HG03378 (cell line): ENCODE measurements around the gene HSPH1.
"Not testable (repeated sequence)": the region's sequence is repeated elsewhere in the genome, so short reads cannot be mapped to it uniquely, and the experiment has no call there.

Experiments used
- ATAC-seq: cut with Tn5 transposase; IDR thresholded peaks from one replicate; pipeline ENCODE4 v1.9.1; 2021; ENCODE audit warnings: mild to moderate bottlenecking, moderate library complexity; ENCODE audit not compliant: unreplicated experiment

HSPH1 gene

DNA sequence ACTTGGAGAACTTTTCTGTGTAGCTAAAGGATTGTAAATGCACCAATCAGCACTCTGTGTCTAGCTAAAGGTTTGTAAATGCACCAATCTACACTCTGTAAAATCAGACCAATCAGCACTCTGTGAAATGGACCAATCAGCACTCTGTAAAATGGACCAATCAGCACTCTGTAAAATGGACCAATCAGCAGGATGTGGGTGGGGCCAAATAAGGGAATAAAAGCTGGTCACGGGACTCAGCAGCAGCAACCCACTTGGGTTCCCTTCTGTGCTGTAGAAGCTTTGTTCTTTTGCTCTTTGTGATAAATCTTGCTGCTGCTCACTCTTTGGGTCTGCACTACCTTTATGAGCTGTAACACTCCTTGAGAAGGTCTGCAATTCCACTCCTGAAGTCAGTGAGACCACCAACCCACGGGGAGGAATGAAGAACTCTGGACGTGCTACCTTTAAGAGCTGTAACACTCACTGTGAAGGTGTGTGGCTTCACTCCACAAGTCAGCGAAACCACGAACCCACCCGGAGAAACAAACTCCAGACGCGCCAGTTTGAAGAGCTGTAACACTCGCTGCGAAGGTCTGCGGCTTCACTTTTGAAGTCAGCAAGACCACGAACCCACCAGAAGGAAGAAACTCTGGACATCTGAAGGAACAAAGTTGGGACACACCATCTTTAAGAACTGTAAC, 16.2 kb upstream of the HSPH1 start:
- not testable (repeated sequence) for ATAC-seq

DNA sequence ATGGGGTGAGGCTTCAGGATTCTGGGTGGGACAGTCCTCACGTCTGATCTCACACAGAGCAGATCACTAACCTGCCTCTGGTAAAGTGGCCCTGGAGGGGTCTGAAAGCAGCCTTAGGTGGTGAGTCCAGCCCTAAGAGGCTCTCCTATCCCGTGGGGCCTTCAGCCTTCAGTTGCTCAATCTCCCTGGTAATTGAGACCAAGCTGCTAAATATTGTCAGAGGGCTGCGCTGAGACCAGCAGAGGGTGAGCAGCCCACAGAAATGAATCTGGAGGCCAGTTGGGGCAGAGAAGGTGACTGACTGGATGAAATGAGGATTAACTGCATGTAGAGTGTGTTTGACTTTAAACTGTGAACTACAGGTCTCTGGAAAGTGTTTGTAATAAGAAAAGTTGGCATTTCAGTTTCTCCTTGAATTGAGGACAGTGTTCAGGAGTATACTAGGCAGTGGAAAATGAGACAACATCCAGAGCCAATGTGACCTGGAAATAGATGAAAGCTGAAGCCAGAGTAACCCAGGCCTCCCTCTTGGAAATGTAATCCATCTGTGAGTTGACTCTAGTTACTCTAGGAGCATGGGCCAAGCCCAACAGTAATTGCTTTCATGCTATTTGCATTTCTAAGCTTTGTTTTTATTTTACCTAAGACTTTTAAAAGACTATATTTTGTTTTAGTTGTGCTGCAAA, 14.3 kb upstream of the HSPH1 start:
- no peak for ATAC-seq

DNA sequence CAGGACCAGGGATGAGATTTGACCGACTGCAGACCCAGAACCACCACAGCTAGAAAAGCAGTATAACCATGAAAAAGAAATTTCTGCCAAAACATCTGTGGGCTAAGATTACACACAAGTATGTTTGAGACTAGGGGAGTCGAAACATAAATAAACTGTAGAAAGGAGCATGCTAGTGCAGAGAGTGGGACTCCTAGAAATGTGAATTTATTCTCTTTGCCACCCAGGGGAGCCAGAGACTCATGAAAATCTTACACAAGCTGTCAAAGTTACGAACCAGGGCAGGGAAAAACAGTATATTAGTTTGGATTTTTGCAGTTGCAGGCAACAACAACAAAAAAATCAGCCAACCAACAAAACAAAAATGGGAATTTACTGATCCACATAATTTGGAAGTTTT, 12.3 kb upstream of the HSPH1 start:
- ATAC-seq = no peak

DNA sequence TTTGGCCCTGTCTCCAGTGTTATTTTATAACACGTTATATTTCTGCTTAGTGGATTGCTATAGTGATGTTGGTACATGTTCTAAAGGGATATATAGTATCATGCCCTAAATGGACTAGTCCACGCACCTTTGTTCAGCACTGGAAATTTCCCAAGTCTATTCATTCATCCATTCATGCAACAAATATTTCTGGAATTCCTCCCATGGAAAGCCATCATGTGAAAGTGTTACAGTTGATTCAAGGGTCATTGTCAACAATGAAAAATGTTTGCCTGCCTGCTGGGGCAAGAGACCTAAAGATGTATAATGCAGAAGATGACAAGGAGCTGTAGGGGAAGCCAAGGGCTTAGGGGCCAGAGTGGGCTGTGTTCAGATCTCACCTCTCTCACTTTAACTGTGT, 10.8 kb upstream of the HSPH1 start:
- no peak for ATAC-seq

DNA sequence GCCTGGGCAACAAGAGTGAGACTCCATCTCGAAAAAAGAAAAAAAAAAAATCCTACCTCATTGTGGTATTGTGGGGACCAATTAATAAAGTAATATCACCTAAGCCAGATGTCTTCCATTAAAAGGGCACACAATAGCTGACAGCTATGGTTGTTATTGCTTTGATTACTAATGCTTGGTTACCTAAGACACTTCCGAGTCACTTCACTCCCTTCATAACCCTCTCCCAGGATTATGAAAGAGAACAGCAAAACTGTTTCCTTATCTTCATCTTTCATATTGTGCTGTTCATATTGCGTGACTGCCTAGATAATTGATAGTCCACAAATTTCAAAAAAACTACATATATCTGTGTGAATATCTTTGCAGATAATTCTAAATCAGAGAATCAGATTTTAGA, 10.3 kb upstream of the HSPH1 start:
- no peak for ATAC-seq

DNA sequence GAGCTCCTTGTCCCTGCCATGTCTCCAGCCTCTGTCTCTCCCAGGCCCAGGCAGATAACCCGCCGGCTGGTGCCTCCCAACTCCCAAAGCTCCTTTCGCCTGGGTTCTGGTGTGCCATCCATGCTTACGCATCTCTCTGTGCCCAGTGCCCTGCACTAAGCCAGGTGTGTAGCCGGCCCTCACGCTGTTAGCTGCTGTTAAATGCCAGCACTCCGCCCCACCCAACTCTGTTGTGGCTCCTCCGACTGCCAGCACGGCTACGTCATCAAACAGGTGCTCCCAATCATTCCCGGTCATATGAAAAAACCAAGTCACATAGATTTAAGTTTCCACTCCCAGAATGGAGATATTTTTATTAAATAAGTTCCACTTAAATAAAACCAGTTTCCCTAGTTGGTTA, 7.0 kb upstream of the HSPH1 start:
- ATAC-seq = no peak

DNA sequence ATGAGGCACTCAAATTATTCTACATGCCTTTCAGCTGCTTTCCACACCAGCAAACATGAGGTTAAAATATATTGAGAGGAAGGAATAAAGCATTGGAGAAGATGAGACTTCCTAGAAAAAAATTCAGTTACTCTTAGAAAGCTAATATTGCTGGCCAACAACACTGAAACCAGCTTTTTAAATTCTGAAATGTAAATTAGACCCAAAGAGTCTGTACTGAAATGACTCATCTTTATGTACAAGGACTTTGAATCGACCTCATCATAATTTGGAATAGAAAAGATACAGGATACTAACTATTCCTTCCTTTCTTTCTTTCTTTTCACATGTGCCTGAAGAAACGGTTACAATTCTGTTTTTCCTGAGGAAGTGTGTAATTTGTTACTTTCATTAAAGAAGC, 6.5 kb upstream of the HSPH1 start:
- ATAC-seq = peak; percentile 62

DNA sequence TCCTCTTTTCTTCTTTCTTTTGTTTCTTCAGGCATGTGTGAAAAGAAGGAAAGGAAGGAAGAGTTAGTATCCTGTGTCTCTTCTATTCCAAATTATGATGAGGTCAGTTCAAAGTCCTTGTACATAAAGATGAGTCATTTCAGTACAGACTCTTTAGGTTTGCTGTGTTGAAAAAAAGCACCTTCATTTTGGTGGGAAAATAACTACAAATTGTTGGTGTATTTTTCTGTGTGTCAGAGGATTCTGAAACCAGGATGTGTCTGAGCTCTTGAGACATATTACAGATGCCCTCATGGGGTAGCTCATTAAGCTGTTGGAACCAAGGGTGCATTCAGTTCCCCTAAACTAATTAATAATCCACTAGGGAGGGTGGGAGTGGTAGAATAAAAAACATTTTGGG, 5.8 kb upstream of the HSPH1 start:
- ATAC-seq = peak; percentile 73

DNA sequence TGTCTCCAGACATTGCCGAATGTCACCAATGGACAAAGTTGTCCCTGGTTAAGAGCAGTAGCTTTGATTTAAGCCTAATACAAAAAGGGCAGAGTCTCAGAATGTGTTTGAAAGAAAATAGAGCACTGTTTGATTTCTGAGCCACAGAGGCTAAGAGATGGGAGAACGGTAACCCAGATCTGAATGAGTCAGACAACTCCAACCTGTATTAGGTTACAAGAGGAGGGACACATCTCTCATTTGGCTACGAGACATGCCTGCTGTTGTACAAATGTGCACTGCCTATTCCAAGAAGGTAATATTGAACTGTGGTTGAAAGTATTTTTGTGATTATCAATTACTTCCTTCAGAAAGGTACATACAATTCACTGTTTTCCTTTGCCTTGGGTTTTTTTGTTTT, 4.9 kb upstream of the HSPH1 start:
- no peak for ATAC-seq

DNA sequence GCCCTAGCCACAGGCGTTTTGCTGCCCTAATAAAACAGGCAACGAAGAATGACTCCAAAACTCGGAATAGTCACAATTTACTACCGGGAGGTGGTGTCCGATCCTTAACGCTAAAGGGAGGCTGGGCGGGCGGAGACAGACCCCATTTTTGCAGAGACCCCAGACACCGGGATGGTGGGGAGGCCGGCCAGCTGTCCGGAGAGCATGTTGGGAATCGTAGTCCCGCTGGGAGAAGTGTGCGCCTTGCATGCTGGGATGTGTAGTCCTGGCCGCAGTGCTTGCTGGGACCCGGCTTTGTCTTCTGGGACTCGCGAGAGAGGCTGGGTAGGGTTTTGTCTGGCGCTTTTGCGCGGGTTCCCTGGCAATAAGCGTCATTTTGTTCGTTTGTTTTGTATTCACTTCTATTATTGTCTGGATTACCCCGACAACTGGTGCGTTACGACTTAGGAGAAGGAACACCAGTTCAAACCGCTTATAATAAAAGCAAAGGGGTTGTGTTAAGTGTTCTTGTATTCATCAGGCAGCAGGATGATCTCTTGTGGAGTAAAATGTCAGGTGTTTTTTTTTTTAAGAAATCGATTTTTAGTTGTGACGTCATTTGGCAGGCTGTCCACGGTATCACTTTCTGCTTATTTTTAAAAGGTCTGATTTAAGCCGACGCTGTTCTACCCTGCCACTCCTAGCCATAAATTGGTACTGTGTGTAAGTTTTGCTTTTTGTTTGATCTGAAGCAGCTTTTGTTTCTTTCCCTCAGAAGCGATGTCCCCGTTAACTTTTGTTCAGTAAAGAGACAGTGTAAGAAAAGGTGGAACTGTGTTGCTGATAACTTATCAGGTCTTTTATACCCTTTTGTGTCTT, 676 bp upstream of the HSPH1 start:
- peak; percentile 85 for ATAC-seq

DNA sequence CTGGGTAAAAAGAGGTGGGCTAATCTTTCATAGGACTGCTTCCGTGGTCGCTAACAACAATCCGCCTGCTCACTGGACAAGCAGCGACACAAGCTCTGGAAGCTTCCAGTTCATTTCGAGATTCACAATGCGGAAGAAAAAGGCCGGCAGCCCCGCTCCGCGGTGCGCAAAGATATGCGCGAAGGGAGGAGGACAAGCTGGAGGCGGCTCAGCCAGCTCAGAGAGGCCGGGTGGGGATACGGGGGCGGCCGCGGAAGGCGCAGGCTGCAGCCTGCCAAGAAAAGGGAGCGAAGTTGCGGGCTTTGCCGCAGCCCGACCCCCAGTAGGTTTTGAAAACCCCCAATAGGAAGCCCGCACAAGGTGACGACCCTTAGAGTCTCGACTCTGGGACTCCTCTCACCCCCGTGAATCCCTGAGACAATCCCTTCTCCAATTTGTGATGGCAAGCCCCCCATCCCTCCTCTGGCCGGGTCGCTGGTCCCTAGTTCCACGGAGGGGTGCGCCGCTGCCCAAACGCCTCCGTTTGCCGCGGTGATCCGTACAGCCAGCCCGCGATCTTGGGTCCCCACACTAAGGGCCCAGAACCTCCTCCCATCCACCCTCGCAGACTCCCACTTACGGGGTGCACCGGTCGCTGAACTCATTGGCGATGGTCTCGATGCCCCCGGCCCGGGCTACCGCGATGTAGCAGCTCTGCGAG, 697 bp downstream of the HSPH1 start:
- ATAC-seq = no peak

DNA sequence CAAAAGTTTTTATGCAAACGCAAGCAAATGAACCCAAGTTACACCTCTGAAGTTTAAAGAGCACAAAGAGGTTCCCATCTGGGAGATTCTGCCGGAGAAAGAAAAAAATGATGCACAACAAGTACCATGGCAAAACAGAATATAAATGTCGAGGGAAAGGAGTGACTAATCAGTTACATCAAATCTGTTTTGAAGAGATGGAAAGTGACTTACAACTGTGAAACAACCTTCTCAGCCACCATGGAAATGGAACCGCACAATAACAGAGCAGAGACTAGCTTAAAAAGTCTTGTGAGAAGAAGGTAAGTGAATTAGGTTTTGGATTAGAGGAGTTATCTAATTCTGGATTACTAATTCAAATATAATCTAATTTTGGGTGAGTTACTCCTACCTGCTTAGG, 2.4 kb downstream of the HSPH1 start:
- no peak for ATAC-seq

DNA sequence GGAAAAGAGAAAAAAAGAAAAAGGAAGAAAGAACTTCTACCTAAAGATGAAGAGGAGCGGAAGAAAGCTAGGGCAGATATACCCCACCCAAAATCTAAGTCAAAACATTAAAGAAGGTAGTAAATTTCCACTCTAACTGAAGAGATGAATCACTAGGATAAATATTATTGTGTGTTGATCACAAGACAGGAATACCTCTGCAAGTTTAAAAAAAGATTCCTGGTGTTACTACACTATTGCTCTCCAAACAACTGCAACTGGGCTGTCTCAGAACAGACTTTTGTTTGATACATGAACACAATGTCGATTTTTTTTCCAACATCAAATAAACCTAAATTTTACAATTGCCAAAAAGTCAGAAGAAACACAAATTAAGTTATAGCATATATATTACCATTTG, 6.8 kb downstream of the HSPH1 start:
- ATAC-seq = no peak

DNA sequence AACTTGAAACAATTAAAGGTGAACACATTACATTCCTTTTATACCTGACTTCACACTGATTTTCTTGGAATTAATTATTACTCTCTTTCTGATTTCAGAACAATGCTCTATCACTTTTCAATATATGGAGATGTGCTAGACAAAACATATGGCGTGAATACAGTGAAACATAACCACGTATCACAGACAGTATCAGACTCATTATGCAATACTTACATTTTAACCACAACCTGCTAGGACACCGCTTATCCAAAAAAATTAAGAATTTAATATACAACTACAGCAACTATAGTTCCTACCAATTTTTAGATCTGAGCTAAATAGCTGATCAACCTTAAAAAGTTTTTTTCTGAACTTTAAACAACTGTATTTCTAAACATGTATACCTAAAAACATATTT, 9.9 kb downstream of the HSPH1 start:
- no peak for ATAC-seq

DNA sequence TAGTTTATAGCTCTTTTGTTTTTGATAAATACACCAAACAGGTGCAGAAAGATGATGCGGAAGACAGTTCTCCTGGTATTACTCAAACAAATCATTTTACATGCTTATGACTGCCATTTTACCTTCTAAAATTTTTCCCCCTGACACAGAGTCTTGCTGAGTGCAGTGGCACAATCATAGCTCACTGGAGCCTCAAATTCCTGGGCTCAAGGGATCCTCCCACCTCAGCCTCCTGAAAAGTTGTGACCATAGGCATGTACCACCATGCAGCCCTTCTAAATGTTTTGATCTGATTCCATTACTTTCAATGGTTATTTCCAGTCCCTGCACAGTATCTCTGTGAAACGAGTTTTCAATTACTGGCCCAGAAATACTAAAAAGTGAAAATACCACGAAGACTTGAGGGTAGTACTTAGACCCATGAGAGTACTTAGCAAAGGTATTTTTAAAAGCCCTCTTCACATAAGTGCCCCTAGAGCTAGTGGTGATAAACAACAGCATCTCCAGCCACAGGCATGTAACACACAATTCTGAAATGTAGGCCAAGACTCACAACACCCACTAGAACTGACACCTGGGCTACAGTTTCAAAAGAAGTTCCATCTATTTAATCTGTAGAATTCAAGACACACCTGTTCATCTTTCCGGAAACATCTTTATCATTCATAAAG, 11.3 kb downstream of the HSPH1 start:
- no peak for ATAC-seq

DNA sequence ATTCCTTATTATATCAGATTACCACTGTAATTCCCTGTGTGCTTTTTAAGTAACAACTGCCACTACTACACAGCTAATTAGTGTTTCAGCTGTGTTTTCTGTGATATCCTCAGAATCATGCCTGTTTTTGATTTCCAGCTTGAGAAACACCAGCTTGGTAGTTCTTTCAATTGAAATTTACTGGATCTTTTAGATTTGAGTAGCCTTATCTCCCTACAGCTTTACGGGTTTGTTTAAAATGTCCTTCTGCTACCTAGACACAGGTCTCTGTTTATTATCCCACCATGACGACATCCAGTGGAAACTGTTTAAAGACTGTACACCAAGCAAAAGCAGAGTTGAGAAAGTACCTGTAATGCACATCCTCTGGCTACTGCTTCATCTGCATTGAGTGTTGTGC, 12.1 kb downstream of the HSPH1 start:
- no peak for ATAC-seq

DNA sequence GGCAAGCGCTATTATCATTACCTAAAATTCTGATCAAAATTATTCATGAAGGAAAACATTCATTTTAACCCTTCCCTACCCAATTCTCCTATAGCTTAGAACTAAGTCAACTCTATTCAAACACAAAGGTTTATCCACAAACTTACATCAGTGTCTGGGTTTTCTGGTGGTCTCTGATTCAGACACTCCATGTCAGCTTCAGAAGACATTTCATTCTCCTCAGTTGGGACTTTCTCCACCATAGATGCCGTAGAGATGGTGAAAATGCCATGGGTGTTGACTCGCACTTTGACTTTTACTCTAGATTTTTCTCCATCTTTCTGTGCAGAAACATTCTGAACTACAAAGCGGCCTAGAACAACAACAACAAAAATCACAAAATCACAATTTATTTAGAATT, 16.3 kb downstream of the HSPH1 start:
- ATAC-seq = no peak

DNA sequence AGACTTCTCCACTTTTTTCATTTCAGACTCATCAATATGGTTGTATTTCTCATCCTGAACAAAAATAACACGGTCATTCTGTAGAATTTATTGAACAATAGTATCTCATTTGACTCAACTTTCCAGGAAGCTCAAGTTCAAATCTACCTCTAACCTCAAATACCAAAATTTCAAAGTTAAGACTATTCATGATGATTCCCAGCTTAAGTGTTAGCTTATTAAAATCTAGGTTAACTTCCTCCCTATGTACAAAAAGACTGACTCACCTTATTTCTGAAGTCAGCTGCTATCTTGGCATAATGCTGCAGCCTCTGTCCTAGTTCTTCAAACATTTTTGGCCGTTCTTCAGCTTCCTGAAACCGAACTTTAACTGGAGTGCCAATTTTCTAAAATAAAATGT, 23.2 kb downstream of the HSPH1 start:
- no peak for ATAC-seq

DNA sequence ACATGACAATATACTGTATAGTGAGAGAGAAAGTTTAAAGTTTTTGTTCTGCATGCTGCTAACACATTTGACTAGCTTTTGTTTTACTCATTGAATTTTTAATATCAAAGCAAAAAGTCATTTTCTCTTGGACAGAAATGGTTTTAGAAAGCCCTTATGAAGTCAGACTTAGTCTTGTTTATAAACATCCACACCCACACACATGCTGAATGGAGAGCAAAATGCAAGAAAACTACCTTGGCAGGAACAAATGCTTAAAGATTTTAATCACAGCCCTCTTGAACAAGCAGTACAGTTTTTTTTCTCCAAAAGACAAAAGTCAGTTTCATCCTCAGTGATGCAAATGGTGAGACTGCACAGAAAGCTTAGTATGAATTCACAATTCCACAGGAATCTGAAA, 25.0 kb downstream of the HSPH1 start:
- no peak for ATAC-seq

DNA sequence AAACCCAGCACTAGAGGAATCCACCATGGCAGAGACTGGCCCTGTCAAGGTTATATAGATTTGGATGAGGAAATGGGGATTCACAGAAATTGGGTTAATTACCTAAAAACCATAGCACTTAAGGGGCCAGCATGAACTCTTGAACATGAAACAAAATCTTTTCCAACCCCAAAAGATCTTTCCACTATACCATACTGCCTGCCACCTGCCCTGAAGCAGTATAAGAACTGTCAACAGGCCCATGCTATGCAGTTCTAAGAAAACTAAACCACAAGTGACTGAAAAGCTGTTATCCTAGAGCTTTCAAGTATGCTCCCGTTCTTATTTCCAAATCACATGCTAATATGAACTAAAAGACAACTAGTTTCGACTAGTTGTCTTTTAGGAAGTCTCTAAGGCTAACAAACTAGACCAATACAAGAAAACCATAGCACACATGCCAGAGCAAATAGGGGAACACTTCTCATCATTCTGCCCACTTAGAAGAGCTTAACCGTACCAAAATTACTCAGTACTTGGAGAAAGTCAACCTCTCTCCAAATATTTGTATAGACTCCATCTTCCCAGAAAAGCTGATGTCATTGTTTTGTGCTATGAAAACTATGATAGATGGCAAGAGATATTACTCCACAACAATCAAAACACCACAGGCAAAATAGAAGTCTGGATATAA, 27.5 kb downstream of the HSPH1 start:
- ATAC-seq = no peak
